ENCODE measurements around the gene KRT6B.

DNA sequence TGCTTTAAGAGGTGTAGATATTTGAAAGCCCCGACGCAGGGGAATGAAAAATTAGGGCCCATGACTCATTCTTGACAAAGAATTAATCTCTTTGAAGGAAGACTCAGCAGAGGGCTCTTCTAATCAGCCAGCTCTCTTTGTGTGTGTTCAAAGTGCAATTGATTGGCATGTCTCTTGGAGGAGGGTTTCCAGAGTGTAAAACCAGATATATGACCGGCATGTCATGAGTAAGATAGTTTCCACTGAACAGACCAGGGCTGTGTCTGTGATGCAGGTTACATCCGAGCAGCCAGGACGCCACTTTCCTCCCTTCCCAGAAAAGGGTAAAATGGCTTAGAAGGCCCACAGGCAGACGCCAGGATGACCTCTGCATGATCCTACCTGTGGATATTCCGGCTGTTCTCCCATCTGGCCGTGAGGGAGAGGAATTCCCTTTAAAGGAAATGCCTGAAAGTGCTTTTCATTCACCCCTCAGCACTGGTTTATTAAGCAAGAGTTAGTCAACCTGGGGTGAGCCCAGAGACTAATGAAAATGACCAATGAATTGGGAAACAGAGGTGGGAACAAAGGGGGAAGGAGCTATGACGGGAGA, 10.5 kb downstream of the KRT6B start:
- TF ChIP-seq, protein P1, sequence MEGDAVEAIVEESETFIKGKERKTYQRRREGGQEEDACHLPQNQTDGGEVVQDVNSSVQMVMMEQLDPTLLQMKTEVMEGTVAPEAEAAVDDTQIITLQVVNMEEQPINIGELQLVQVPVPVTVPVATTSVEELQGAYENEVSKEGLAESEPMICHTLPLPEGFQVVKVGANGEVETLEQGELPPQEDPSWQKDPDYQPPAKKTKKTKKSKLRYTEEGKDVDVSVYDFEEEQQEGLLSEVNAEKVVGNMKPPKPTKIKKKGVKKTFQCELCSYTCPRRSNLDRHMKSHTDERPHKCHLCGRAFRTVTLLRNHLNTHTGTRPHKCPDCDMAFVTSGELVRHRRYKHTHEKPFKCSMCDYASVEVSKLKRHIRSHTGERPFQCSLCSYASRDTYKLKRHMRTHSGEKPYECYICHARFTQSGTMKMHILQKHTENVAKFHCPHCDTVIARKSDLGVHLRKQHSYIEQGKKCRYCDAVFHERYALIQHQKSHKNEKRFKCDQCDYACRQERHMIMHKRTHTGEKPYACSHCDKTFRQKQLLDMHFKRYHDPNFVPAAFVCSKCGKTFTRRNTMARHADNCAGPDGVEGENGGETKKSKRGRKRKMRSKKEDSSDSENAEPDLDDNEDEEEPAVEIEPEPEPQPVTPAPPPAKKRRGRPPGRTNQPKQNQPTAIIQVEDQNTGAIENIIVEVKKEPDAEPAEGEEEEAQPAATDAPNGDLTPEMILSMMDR (IDR thresholded peaks at IDR 0.05) = no peak
- no peak for TF ChIP-seq POLR2AphosphoS5 (IDR thresholded peaks at IDR 0.05)
